ENCODE measurements around the gene CDK17.

DNA sequence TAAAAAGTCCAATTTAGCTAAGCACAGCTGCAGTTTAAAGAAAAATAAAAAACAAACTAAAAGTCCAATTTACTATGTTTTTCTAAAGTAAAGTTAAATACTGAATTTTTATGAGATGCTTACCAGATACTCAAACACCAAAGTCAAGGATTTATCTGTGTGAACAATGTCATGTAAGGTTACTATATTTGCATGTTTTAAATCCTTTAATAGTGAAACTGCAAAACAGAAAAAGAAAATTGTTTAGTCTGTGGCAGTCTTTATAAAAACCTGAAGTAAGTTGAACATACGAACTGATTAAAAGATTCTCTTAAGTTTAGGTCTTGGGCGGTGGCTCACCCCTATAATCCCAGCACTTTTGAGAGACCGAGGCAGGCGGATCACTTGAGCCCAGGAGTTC is 102.7 kb downstream of the CDK17 start:
- TF ChIP-seq PATZ1 (CRISPR knock-in tag; IDR thresholded peaks at IDR 0.05; ENCODE audit: borderline replicate concordance) = no peak
- TF ChIP-seq ZFP3 (CRISPR knock-in tag; IDR thresholded peaks at IDR 0.05) = no peak
- TF ChIP-seq PPARA (CRISPR knock-in tag; IDR thresholded peaks at IDR 0.05; ENCODE audit: borderline replicate concordance) = no peak
- no peak for TF ChIP-seq ISL1 (CRISPR knock-in tag; IDR thresholded peaks at IDR 0.05)
- no peak for TF ChIP-seq TOX (CRISPR knock-in tag; IDR thresholded peaks at IDR 0.05; ENCODE audit: borderline replicate concordance)
- no peak for TF ChIP-seq POU6F1 (CRISPR knock-in tag; IDR thresholded peaks at IDR 0.05; ENCODE audit: borderline replicate concordance, low read depth)
- no peak for TF ChIP-seq ZFP30 (CRISPR knock-in tag; IDR thresholded peaks at IDR 0.05)
- TF ChIP-seq ZNF70 (CRISPR knock-in tag; IDR thresholded peaks at IDR 0.05) = no peak
- TF ChIP-seq CREB5 (CRISPR knock-in tag; IDR thresholded peaks at IDR 0.05; ENCODE audit: low read depth) = no peak
